Left renal pelvis (tissue), 4 donors: Measurements from ENCODE around the gene HNF1B. TPM values are rescaled to one million over a fixed set of nuclear protein-coding genes. Genes with fewer than 3 reads are reported as not detected.

Source experiments
- DNase-seq, 4 donors: peaks; one replicate each; pipeline ENCODE4 v3.0.0-alpha.2; 2013; ENCODE audit warnings: low read depth in 4 of 4, low spot score in 3 of 4
- polyA plus RNA-seq, 4 donors: library from polyadenylated mRNA; unstranded; fragments of 120-200 nt; gene quantifications; one replicate each; pipeline ENCODE4 v1.2.1, GENCODE V29; 2013; ENCODE audit not compliant: insufficient read length in 4 of 4

Gene HNF1B
- polyA plus RNA-seq, 4 donors, result 1.5 to 122 (median 114) TPM

DNA sequence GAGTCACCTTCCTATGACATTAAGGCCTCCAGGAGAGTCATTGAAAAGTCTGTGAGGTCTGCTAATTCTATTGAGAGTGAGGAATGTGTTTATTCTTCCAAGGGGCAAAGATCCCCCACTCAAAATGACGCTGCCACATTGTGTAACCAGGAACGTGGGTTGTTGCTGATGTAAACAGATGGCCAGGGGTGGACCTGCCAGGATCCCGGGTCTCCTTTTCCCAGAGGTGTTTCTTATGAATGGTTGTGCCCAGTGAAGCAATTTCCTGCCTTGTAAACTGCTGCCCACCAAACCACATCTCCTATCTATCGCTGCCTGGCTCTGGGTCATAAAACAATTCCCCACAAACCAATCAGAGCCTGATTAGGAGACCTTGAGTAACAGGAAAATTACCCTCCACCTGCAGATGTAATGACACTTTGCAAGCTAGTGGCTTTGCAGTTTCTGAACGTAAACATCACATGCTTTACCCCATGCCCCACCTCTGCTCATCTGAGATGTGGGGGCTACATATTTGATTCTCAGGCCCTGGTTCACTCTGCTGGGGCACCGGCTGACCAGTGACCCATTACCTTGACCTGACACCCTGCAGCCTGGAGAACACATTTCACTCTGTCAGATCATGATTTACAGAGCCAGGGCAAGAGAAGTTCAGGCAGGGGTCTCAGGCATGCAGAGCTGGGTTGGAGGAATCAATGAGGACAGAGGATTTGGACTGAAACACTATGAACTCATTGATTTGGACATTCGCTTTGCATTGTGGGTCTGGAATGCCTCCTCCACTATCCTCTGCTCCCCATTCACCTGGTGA lies 68.5 kb downstream of the HNF1B start:
- DNase-seq, result peak in 1 of 4 donors; percentile 58

GRCh38 chr17:37674511-37674910 lies 70.3 kb downstream of the HNF1B start:
- no peak for DNase-seq

- no peak for DNase-seq
Observed at GRCh38 chr17:37673386-37673785, 71.5 kb downstream of the HNF1B start.

- no peak for DNase-seq
Observed at GRCh38 chr17:37672548-37673078, 72.2 kb downstream of the HNF1B start.

DNA sequence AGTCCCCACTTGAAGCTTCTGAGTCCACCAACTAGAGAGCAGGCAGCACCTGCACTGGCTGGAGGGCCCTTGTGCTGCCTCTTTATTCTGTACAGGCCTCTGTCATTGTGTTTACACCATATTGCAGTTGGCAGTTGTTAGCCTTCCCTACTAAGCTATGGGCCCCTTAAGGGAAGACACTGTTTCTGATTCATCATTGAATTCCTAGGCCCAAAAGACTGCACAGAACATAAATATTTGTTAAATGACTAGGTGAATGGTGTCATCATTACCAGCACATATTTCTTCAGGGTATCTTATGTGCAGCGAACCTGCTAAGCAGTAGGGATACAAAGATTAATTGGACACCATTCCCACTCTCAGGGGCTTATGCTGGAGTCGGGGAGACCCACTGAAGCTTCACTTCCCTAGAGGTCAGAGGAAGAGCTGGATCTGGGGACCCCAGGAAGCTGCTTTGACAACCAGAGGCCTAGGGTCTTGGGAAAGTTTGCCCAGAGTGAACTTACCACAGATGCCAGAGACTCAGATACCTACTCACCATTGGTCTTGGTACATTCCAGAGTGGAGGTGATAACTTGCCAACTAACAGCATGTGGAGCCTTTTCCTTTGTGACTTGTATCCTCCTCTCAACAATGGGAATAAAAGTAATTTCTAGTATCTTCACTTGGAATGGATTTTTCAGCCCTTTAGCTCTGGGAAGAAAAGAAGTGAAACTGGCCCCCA lies 72.9 kb downstream of the HNF1B start:
- DNase-seq, result no peak

- no peak for DNase-seq
Observed at GRCh38 chr17:37671028-37671823, 73.6 kb downstream of the HNF1B start.

GRCh38 chr17:37667039-37667438 lies 77.8 kb downstream of the HNF1B start:
- DNase-seq, result no peak

DNA sequence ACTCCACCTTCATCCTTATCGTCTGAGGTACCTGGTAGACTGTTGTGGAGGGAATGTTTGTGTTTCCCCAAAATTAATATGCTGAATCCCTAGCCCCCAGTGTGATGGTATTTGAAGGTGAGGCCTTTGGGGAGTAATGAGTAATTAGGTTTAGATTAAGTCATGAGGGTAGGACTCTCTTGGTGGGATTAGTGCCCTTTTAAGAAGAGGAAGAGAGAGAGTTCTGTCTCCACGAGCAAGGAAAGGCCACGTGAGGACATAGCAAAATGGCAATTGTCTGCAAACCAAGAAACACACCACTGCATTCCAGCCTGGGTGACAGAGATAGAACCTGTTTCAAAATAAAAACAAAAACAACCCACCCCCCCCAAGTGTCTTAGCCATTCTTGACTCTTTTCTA lies 80.6 kb downstream of the HNF1B start:
- no peak for DNase-seq

GRCh38 chr17:37662353-37662752 lies 82.5 kb downstream of the HNF1B start:
- DNase-seq, result no peak

DNA sequence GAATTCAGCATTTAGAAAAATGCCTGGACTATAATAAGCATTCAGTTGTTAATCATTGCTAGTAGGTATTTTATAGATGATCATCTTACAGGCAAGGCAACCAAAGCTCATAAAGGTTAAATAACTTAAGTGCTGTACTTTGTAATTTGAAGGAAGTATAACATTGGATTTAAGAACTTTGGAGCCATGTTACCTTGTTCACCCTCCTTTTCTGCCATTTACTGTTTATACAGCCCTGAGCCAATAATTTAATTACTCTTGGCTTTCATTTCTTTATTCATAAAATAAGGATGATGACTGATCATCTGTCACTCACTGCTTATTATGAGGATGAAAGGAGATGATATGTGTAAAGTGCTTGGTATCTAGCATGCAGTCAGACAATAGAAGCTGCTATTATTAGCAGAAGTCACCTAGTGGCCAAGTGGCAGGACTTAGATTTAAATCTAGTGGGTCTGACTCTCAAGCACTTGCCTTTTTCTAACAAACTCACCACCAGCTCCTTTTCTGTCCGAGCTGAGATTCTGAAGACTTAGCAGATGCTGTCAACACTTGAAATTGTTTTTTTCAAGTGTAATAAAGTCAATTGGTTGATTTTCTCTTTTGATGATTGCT lies 83.4 kb downstream of the HNF1B start:
- DNase-seq, result no peak

GRCh38 chr17:37659925-37660324 lies 84.9 kb downstream of the HNF1B start:
- DNase-seq, result no peak

DNA sequence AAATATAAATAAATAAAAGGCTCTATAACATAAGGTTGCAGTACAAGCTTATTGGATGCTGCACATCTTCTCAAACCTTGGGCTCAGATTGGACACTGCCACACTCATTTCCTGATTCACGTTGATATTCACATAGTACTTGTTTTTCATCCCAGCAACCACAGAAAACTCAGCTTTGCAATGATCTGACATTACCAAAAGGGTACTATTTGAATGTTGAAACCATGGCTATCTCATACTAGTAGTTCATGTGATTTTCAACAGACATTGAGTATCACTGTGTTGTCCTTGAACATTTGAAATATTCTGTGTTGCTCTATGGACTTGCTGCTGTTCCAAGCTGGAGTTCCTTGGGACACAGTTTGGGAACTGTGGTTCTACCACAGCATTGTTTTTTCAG lies 87.7 kb downstream of the HNF1B start:
- DNase-seq, result no peak

GRCh38 chr17:37651849-37652248 lies 93.0 kb downstream of the HNF1B start:
- DNase-seq, result no peak

DNA sequence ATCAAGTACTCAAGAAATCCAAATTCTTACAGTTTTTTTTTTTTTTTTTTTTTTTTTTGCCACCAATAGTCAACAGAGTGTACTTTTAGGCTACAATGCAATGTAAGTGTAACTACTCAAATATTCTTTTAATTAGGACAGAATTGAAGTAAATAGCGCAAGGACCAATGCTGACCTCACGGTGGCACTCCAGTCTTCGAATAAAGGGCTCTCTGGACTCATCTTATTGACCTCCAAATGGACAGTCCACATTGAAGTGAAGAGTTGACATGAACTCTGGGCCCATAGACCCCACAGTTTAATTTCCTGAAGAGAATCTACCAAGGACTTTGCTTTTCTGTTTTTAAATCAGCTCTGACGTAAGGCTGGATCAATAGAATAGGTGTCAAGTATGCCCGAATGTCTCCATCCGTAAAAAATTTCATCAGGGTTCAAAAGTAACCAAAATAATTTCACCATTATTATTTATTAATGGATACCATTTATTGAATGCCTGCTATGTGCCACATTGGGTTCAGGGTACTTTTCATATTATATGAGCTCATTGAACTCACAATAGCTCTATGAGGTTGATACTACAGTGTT lies 94.3 kb downstream of the HNF1B start:
- no peak for DNase-seq

- no peak for DNase-seq
Observed at GRCh38 chr17:37648555-37648954, 96.3 kb downstream of the HNF1B start.

GRCh38 chr17:37647856-37648255 lies 97.0 kb downstream of the HNF1B start:
- DNase-seq, result no peak

- no peak for DNase-seq
Observed at GRCh38 chr17:37643869-37644268, 101.0 kb downstream of the HNF1B start.

DNA sequence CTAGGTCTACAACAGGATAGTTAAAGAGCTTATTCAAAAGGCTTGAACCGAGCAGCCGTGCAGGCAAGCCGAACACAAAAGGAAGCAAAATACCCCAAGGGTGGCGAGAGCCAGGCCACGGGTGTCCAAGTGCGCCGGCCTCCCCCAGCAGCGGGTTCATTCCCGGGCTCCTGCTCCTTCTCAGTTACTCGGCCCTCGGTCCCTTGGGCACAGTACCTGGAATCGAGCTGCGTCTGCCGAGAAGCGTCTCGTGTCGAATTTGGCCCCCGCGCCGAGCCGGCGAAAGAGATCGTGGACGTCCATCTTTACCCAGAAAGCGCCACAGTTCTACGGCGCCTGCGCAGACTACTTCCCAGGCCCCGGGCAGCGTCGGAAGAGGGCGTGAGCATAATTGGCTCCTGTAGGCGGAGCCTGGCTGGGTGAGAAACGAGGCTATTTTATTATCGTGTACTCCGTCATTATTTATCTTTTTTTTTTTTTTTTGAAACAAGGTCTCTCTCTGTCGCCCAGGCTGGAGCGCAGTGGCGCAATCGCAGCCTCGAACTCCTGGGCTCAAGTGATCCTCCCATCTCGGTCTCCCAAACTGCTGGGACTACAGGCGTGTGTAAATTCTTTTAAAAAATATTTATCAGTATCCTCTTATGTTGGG lies 101.6 kb downstream of the HNF1B start, which contains the start of gene DDX52:
DDX52 (minus strand) TSS at position 329 of the 649 bp plus-strand sequence; CDS start at position 303, 26 bp downstream.
- DNase-seq, result peak; percentile 79 to 90 (median 84)

- DNase-seq, result peak in 1 of 4 donors; percentile 6
Observed at GRCh38 chr17:37642681-37643080, 102.2 kb downstream of the HNF1B start.
